HCT116 (cell line): ENCODE data around the gene GGT6. TPM values are rescaled to one million over a fixed set of nuclear protein-coding genes. Genes with fewer than 3 reads are reported as not detected.

Experiments
- ATAC-seq: fragments of 200-7000 bp; cut with Tn5 transposase; 2 replicates; pipeline ENCODE4 v1.9.1; 2020; ENCODE audit warnings: mild to moderate bottlenecking, moderate library complexity
- BruUV-seq: library from RNA; stranded (reverse); fragments of 400-500 nt; replicated peaks from 2 replicates; lab custom pipeline; 2021; lab: Mats Ljungman, UMichigan
- CTCF ChIA-PET: fragments of 300-600 bp; sonication (Branson Sonifier 250); formaldehyde crosslinking; loops from one replicate; lab custom pipeline; 2021; ENCODE audit warnings: antibody characterized with exemption; lab: Charles Lee
- POLR2A ChIA-PET: fragments of 300-600, 350-600 bp; sonication (Branson Sonifier 250); formaldehyde crosslinking; loops from one replicate; lab custom pipeline; 2021; ENCODE audit warnings: antibody characterized with exemption; lab: Charles Lee
- RAD21 ChIA-PET, 2 experiments: fragments of 300-600 bp; sonication (Branson Sonifier 250); formaldehyde crosslinking; loops; one replicate each; lab custom pipeline; 2023; ENCODE audit warnings: low total read pairs in 2 of 2; ENCODE audit not compliant: uncharacterized antibody in 2 of 2, unreplicated experiment in 2 of 2, low non-redundant PET in 1 of 2; lab: Charles Lee
- DNase-seq: peaks from one replicate; pipeline ENCODE4 v3.0.0-alpha.2; 2010; ENCODE audit warnings: low read depth, low spot score
- H2AFZ ChIP-seq: fragments of 200-600 bp; shearing (Covaris generic), sonication (generic); 2 replicates; pipeline ENCODE4 v1.6.1; 2017; ENCODE audit warnings: low read depth, mixed run types, mixed read lengths, antibody characterized with exemption, low read length; ENCODE audit not compliant: poor library complexity, severe bottlenecking
- H3K27ac ChIP-seq: 2 replicates; pipeline ENCODE4 v1.5.1; 2012; ENCODE audit warnings: low read depth, low read length
- H3K27me3 ChIP-seq: fragments of 200-600 bp; sonication (generic); 2 replicates; pipeline ENCODE4 v1.6.1; 2016; ENCODE audit warnings: mixed run types, low read length, mixed read lengths; ENCODE audit not compliant: insufficient read depth
- H3K36me3 ChIP-seq, 2 experiments: fragments of 200-500 bp in 1 of 2; fragments of 200-600 bp in 1 of 2; sonication (Bioruptor generic) in 1 of 2; sonication (generic) in 1 of 2; 2 replicates each; pipeline versions ENCODE4 v1.5.1 to v1.6.1; 2014 to 2016; ENCODE audit warnings: low read length in 2 of 2, inconsistent platforms in 1 of 2, mixed read lengths in 1 of 2, mixed run types in 1 of 2; ENCODE audit not compliant: insufficient read depth in 2 of 2, control insufficient read depth in 1 of 2
- H3K4me1 ChIP-seq, 2 experiments: fragments of 200-600 bp in 1 of 2; sonication (generic) in 1 of 2; 2 replicates each; pipeline versions ENCODE4 v1.5.1 to v1.6.1; 2012 to 2017; ENCODE audit warnings: low read length in 2 of 2, inconsistent platforms in 1 of 2, mild to moderate bottlenecking in 1 of 2, mixed read lengths in 1 of 2, mixed run types in 1 of 2, moderate library complexity in 1 of 2; ENCODE audit not compliant: insufficient read depth in 2 of 2, control insufficient read depth in 1 of 2
- H3K4me2 ChIP-seq: fragments of 200-600 bp; sonication (generic); 2 replicates; pipeline ENCODE4 v1.6.1; 2017; ENCODE audit warnings: mixed run types, low read length, mixed read lengths
- H3K4me3 ChIP-seq, 2 experiments: fragments of 200-600 bp in 1 of 2; sonication (generic) in 1 of 2; replicated peaks in 1 of 2; 2 replicates each; pipeline ENCODE4 v1.5.1; 2011 to 2016; ENCODE audit warnings: low read length in 2 of 2, control low read depth in 1 of 2, low read depth in 1 of 2, mild to moderate bottlenecking in 1 of 2, mixed read lengths in 1 of 2, mixed run types in 1 of 2
- H3K79me2 ChIP-seq: fragments of 200-600 bp; sonication (generic); 2 replicates; pipeline ENCODE4 v1.6.1; 2017; ENCODE audit warnings: mild to moderate bottlenecking, mixed run types, low read length, moderate library complexity, mixed read lengths; ENCODE audit not compliant: insufficient read depth
- H3K9ac ChIP-seq: fragments of 200-600 bp; sonication (generic); 2 replicates; pipeline ENCODE4 v1.6.1; 2016; ENCODE audit warnings: low read length, mixed read lengths
- H3K9me2 ChIP-seq: fragments of 200-600 bp; sonication (generic), shearing (Covaris generic); 2 replicates; pipeline ENCODE4 v1.6.1; 2017; ENCODE audit warnings: mixed run types, mild to moderate bottlenecking, moderate library complexity; ENCODE audit not compliant: insufficient read depth
- H3K9me3 ChIP-seq, 2 experiments: fragments of 200-500 bp in 1 of 2; fragments of 200-600 bp in 1 of 2; sonication (Bioruptor generic) in 1 of 2; sonication (generic) in 1 of 2; 2 replicates each; pipeline ENCODE4 v1.6.1; 2014 to 2017; ENCODE audit warnings: low read length in 2 of 2, mixed read lengths in 2 of 2, inconsistent platforms in 1 of 2, low read depth in 1 of 2, mild to moderate bottlenecking in 1 of 2, mixed run types in 1 of 2, moderate library complexity in 1 of 2; ENCODE audit not compliant: control insufficient read depth in 1 of 2, insufficient read depth in 1 of 2
- H4K20me1 ChIP-seq: fragments of 200-600 bp; sonication (generic), shearing (Covaris generic); 2 replicates; pipeline ENCODE4 v1.6.1; 2017; ENCODE audit warnings: mixed run types, mild to moderate bottlenecking, moderate library complexity; ENCODE audit not compliant: insufficient read depth
- EGR1 ChIP-seq: IDR thresholded peaks from 2 replicates; pipeline ENCODE4 v1.6.1; 2012; ENCODE audit warnings: low read depth
- JUND ChIP-seq: IDR thresholded peaks from 2 replicates; pipeline ENCODE4 v1.6.1; 2012
- POLR2A ChIP-seq: IDR thresholded peaks from 2 replicates; pipeline ENCODE4 v1.7.0; 2011; ENCODE audit warnings: borderline replicate concordance; ENCODE audit not compliant: insufficient read depth, insufficient read length; ENCODE audit errors: extremely low read depth
- POLR2AphosphoS5 ChIP-seq: IDR thresholded peaks from 2 replicates; pipeline ENCODE4 v1.6.1; 2011; ENCODE audit warnings: mild to moderate bottlenecking, low read depth, low read length, moderate library complexity
- RAD21 ChIP-seq: IDR thresholded peaks from 2 replicates; pipeline ENCODE4 v1.6.1; 2012; ENCODE audit warnings: low read depth, mild to moderate bottlenecking
- SIN3A ChIP-seq: IDR thresholded peaks from 2 replicates; pipeline ENCODE4 v1.6.1; 2012; ENCODE audit warnings: low read depth
- SRF ChIP-seq: IDR thresholded peaks from 2 replicates; pipeline ENCODE4 v1.6.1; 2012; ENCODE audit warnings: low read depth
- TCF7L2 ChIP-seq: IDR thresholded peaks from 2 replicates; pipeline ENCODE4 v1.7.0; 2011; ENCODE audit warnings: borderline replicate concordance, inconsistent platforms; ENCODE audit not compliant: insufficient read depth, insufficient read length; ENCODE audit errors: extremely low read depth
- ZFX ChIP-seq: fragments of 450-650 bp; IDR thresholded peaks from 2 replicates; pipeline ENCODE4 v1.6.1; 2017
- ZNF274 ChIP-seq: fragments of 200-500 bp; sonication (Bioruptor generic); IDR thresholded peaks from 2 replicates; pipeline ENCODE4 v1.6.1; 2014; ENCODE audit warnings: mild to moderate bottlenecking, low read depth, low read length, inconsistent platforms
- intact Hi-C: fragments of 100-400 bp; cut with micrococcal nuclease; formaldehyde crosslinking; loops from 2 replicates; pipeline ENCODE4 v1.10.0; 2022
- total RNA-seq: library from RNA; stranded (reverse); gene quantifications from one replicate; pipeline ENCODE4 v1.2.1, GENCODE V29; 2021; ENCODE audit not compliant: unreplicated experiment
- TF ChIP-seq, protein P1 (sequence below): IDR thresholded peaks from 2 replicates; pipeline ENCODE4 v1.6.1; 2011; ENCODE audit warnings: mild to moderate bottlenecking, low read length, moderate library complexity; ENCODE audit not compliant: insufficient replicate concordance; ENCODE audit errors: extremely low read depth
- TF ChIP-seq, protein P2 (sequence below), 3 experiments: fragments of 200-600 bp in 1 of 3; sonication (generic) in 1 of 3; IDR thresholded peaks in 2 of 3; conservative IDR thresholded peaks in 1 of 3; 2 replicates each; pipeline ENCODE4 v1.5.1; 2012 to 2017; ENCODE audit warnings: low read depth in 2 of 3, low read length in 2 of 3, antibody characterized with exemption in 1 of 3, borderline replicate concordance in 1 of 3, control low read depth in 1 of 3, mild to moderate bottlenecking in 1 of 3, mixed read lengths in 1 of 3, mixed run types in 1 of 3, moderate library complexity in 1 of 3; ENCODE audit not compliant: insufficient read depth in 1 of 3

GGT6 gene
- total RNA-seq, 1 experiment from 2014 or later: 0.10 TPM

- TF ChIP-seq, protein P1, sequence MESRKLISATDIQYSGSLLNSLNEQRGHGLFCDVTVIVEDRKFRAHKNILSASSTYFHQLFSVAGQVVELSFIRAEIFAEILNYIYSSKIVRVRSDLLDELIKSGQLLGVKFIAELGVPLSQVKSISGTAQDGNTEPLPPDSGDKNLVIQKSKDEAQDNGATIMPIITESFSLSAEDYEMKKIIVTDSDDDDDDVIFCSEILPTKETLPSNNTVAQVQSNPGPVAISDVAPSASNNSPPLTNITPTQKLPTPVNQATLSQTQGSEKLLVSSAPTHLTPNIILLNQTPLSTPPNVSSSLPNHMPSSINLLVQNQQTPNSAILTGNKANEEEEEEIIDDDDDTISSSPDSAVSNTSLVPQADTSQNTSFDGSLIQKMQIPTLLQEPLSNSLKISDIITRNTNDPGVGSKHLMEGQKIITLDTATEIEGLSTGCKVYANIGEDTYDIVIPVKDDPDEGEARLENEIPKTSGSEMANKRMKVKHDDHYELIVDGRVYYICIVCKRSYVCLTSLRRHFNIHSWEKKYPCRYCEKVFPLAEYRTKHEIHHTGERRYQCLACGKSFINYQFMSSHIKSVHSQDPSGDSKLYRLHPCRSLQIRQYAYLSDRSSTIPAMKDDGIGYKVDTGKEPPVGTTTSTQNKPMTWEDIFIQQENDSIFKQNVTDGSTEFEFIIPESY: no peak
- no peak for TF ChIP-seq TCF7L2
- no peak for TF ChIP-seq ZFX
- TF ChIP-seq ZNF274: no peak
- TF ChIP-seq SRF: no peak
- no peak for TF ChIP-seq POLR2A
- no peak for TF ChIP-seq EGR1
- TF ChIP-seq JUND: no peak
These were observed 18.2 kb downstream of the GGT6 start (continued) for GRCh38 chr17:4542003-4542725.

DNA sequence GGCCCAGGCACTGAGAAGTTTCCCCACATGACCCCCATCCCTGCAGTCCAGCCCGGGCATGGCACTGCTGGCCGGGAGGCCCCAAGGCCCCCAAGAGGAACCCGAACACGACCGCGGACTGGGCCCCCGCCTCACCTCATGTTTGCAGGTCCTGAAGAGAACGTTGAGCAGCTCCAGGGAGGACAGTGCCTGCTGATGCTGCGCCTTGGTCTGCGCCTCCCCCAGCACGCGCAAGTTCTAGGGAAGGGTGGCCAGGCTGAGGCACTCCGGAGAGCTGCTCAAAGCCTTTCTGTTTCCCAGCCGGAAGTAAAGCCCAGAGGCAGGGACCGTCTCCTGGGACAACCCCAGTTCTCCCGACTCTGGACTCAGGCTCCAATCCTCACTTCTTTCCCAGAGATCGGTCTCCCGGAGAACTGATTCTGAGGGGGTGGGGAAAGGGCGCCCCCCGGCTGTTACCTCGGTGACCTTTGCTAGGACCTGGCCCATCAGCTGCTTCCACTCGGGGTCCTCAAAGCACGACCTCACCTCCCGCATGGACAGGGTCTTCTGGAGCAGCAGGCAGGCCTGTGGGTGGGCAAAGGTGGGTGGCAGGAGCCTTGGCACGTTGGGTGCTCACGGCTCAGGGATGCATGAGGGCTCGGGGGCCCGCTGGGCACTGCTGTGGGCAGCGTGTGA lies 18.9 kb downstream of the GGT6 start:
- Histone ChIP-seq H3K36me3 (peaks cover 29 to 59% of the 10 kb centered on the region in 2 experiments; a peak in 3 of 4 replicates), H4K20me1 (no peaks in the 10 kb centered on the region; the same call in 1 of the 2 replicates), H3K9me3 (no peaks in the 10 kb centered on the region), H3K79me2 (peaks cover 12% of the 10 kb centered on the region; the same call in 1 of the 2 replicates), H3K27ac (no peak overlapping the region), H3K4me1 (no peaks in the 10 kb centered on the region), H3K27me3 (no peaks in the 10 kb centered on the region), H3K9me2 (no peaks in the 10 kb centered on the region), H3K9ac (no peak overlapping the region), H3K4me2 (no peak overlapping the region), H3K4me3 (no peak overlapping the region), H2AFZ (no peak overlapping the region)
- CTCF ChIA-PET: no interaction called here
- TF ChIP-seq SIN3A: no peak
- TF ChIP-seq ZNF274: no peak
- peak; percentile 43 for TF ChIP-seq RAD21
- TF ChIP-seq JUND: no peak
- TF ChIP-seq POLR2AphosphoS5: no peak
- TF ChIP-seq, protein P2, sequence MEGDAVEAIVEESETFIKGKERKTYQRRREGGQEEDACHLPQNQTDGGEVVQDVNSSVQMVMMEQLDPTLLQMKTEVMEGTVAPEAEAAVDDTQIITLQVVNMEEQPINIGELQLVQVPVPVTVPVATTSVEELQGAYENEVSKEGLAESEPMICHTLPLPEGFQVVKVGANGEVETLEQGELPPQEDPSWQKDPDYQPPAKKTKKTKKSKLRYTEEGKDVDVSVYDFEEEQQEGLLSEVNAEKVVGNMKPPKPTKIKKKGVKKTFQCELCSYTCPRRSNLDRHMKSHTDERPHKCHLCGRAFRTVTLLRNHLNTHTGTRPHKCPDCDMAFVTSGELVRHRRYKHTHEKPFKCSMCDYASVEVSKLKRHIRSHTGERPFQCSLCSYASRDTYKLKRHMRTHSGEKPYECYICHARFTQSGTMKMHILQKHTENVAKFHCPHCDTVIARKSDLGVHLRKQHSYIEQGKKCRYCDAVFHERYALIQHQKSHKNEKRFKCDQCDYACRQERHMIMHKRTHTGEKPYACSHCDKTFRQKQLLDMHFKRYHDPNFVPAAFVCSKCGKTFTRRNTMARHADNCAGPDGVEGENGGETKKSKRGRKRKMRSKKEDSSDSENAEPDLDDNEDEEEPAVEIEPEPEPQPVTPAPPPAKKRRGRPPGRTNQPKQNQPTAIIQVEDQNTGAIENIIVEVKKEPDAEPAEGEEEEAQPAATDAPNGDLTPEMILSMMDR (IDR thresholded peaks at IDR 0.05 in 2 of 3, conservative IDR thresholded peaks at IDR 0.05 in 1 of 3; ENCODE audit: borderline replicate concordance in 1 of 3, insufficient read depth in 1 of 3, low read depth in 2 of 3, low read length in 2 of 3): peak in 1 of 3 experiments; percentile 19; a peak in 3 of 6 replicates
- no peak for TF ChIP-seq SRF
- no TSS peak for BruUV-seq
- RAD21 ChIA-PET: no interaction called here
- POLR2A ChIA-PET: no interaction called here
- DNase-seq (no peak), ATAC-seq (no peak)
- intact Hi-C loops: no loop called here
